Mucosa of rectum (tissue), 2 donors: Measurements from ENCODE around the gene C10orf71.

Experiments
- H3K27ac ChIP-seq, 2 donors: one replicate each; pipeline ENCODE4 v1.7.0; 2013; ENCODE audit warnings: inconsistent platforms in 2 of 2, low read depth in 2 of 2, low read length in 2 of 2
- H3K27me3 ChIP-seq, 2 donors: one replicate each; pipeline ENCODE4 v1.7.0; 2013; ENCODE audit warnings: low read length in 2 of 2; ENCODE audit not compliant: control insufficient read depth in 2 of 2, insufficient read depth in 2 of 2
- H3K36me3 ChIP-seq, 2 donors: one replicate each; pipeline ENCODE4 v1.7.0; 2013; ENCODE audit warnings: low read length in 2 of 2; ENCODE audit not compliant: control insufficient read depth in 2 of 2, insufficient read depth in 2 of 2
- H3K4me1 ChIP-seq, 2 donors: one replicate each; pipeline ENCODE4 v1.7.0; 2013; ENCODE audit warnings: low read length in 2 of 2, mild to moderate bottlenecking in 1 of 2; ENCODE audit not compliant: control insufficient read depth in 2 of 2, insufficient read depth in 2 of 2
- H3K4me3 ChIP-seq, 2 donors: one replicate each; pipeline ENCODE4 v1.7.0; 2013; ENCODE audit warnings: low read length in 2 of 2
- H3K9ac ChIP-seq, 2 donors: one replicate each; pipeline ENCODE4 v1.7.0; 2013; ENCODE audit warnings: low read length in 2 of 2, low read depth in 1 of 2, mild to moderate bottlenecking in 1 of 2
- H3K9me3 ChIP-seq, 2 donors: one replicate each; pipeline ENCODE4 v1.7.0; 2013; ENCODE audit warnings: low read length in 2 of 2; ENCODE audit not compliant: control insufficient read depth in 2 of 2
- donor health status: healthy.
- donor health status: Normal muscosa, but diverticular disease.

C10orf71 gene

DNA sequence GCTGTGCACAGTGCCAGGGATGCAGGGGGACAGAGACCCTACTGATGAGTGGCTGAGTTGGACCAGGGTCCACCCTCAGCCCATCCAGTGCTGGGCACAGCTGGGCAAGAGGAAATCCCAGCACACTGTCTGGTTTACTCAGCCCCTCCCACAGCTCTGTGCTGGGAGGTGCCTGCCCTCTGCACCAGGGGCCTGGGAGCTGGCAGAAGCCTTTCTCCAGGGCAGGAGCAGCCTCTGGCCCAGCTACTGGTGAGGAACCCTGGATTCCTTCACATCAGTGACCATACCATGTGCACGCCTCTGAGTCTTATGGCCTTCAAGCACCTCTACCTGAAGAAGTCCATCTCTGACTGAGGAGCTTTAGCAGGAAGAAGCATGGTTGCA, 25.9 kb upstream of the C10orf71 start:
- peaks cover 0 to 3% of the 10 kb centered on the region in 2 donors for H3K4me1 ChIP-seq
- no peak overlapping the region for H3K4me3 ChIP-seq
- peaks cover 0 to 2% of the 10 kb centered on the region in 2 donors for H3K27me3 ChIP-seq
- H3K9ac ChIP-seq: no peak overlapping the region
- no peak overlapping the region for H3K27ac ChIP-seq
- H3K9me3 ChIP-seq: no peaks in the 10 kb centered on the region
- H3K36me3 ChIP-seq: no peaks in the 10 kb centered on the region

DNA sequence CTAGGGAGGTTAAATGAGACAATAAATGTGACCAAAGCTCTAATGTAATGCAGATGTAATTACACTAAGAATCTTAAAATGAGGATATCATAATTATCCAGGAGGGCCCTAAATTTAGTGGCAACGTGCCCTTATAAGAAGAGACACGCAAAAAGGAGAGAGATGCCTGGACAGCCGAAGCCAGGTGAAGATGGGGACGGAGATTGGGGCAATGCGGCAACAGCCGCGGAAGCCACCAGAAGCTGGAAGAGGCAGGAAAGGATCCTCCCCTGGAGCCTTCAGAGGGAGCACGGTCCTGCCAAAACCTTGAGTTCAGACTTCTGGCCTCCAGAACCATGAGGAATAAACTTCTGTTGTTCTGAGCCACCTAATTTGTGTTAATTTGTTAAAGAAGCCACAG, 25.3 kb upstream of the C10orf71 start:
- Histone ChIP-seq H3K36me3 (no peaks in the 10 kb centered on the region), H3K27me3 (peaks cover 0 to 2% of the 10 kb centered on the region in 2 donors), H3K27ac (no peak overlapping the region), H3K9ac (no peak overlapping the region), H3K4me1 (peaks cover 0 to 3% of the 10 kb centered on the region in 2 donors), H3K9me3 (no peaks in the 10 kb centered on the region), H3K4me3 (no peak overlapping the region)

DNA sequence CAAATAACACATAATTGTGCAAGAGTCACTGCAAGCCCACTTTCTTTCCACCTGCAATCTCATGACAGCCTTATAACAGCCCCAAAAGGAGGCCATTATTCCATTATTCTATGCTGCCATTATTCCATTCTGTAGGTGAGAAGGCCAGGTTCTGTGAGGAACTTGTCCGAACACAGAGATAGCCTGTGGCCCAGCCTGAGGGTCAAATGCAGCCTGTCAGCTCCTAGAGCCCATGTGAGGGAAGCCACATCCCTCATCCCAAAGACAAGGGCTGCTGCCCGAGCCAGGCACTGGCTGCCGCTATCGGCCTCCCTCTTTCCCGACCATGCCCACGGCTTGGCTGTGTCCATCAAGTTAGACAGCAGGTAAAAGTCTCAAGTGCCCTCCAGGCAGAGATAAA, 24.1 kb upstream of the C10orf71 start:
- H3K36me3 ChIP-seq: no peaks in the 10 kb centered on the region
- no peaks in the 10 kb centered on the region for H3K9me3 ChIP-seq
- H3K9ac ChIP-seq: no peak overlapping the region
- H3K4me1 ChIP-seq: peaks cover 0 to 3% of the 10 kb centered on the region in 2 donors
- H3K27me3 ChIP-seq: peaks cover 0 to 2% of the 10 kb centered on the region in 2 donors
- H3K27ac ChIP-seq: no peak overlapping the region
- H3K4me3 ChIP-seq: no peak overlapping the region

DNA sequence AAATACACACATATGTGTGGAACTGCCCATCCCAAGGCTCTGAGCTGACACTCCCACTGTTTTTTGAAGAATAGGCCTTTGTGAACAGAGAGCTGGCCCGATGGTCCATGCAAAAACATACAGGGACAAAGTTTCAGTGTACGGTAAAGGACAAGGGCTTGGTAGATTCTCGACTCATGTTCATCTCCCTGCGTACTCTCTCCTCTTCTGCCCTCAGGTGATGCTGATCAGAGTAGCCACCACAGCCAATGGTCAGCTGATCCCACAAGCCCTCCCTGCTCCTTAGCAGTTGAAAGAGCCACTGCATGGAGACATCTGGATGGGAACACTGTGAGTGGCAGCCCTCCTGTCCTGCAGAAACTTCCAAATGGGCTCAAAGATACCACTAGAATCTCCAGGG, 23.1 kb upstream of the C10orf71 start:
- no peak overlapping the region for H3K9ac ChIP-seq
- H3K4me1 ChIP-seq: peaks cover 0 to 3% of the 10 kb centered on the region in 2 donors
- H3K4me3 ChIP-seq: no peak overlapping the region
- peaks cover 0 to 2% of the 10 kb centered on the region in 2 donors for H3K27me3 ChIP-seq
- H3K27ac ChIP-seq: no peak overlapping the region
- no peaks in the 10 kb centered on the region for H3K36me3 ChIP-seq
- H3K9me3 ChIP-seq: no peaks in the 10 kb centered on the region

DNA sequence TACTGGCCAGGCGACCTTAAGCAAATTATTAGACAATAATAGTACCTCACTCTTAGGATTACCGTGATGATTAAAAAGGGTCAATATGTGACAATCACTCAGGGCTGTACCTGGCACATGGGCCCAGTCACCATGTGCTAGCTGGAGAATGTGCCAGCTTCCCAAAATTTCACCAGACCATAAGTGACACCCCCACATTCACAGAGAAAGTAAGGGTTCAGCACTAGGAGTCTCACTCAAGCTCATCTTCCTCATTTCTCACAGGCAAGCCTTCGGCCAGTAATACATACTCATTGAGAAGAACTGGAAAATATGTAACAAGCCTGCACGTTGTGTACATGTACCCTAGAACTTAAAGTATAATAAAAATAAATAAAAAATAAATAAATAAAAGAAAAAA, 22.4 kb upstream of the C10orf71 start:
- Histone ChIP-seq H3K36me3 (no peaks in the 10 kb centered on the region), H3K27ac (no peak overlapping the region), H3K9ac (no peak overlapping the region), H3K4me3 (no peak overlapping the region), H3K4me1 (peaks cover 0 to 3% of the 10 kb centered on the region in 2 donors), H3K27me3 (peaks cover 0 to 2% of the 10 kb centered on the region in 2 donors), H3K9me3 (no peaks in the 10 kb centered on the region)

DNA sequence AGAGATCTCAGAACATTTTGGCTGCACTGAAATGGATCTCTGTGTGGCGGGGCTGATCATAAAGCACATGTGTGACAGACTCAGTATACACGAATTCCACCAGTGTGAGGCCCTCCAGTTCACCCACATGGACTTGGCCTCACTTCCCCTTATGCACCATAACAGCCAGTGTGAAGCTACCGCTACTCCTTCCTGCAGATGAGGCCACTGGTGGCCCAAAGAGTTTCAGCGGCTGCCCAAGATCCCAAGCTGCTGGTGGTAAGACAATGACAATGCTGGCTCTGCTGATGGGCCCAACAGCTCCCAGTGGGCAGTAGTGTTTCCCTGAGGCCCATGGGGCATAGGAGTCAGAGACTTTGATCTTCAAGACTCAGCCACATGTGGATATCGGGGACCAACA, 21.0 kb upstream of the C10orf71 start:
- Histone ChIP-seq H3K9ac (no peak overlapping the region), H3K4me1 (no peaks in the 10 kb centered on the region), H3K9me3 (no peaks in the 10 kb centered on the region), H3K4me3 (no peak overlapping the region), H3K27ac (no peak overlapping the region), H3K27me3 (peaks cover 0 to 2% of the 10 kb centered on the region in 2 donors), H3K36me3 (no peaks in the 10 kb centered on the region)

DNA sequence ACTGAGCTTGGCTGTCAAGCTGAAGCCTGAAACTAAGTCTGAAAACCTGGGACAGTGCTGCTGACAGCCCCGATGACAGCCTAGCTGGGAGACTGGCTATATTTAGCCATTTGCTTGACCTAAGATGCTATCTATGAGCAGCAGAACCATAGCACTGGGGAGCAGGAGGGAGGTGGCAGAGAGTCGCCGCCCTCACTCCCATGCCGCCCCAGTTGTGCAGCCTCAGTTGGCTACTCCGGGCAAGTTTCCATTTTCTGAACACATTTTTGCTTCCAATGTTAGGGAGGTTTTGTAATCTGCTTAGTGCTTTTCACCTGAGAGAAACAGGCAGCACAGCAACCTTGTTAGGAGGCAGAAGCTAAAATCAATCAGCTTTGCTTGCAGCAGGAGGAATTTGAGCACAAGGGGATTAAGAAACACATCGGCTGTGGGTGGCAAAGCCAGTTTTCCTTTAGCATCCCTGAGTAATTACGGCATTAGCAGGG, 20.4 kb upstream of the C10orf71 start:
- Histone ChIP-seq H3K4me1 (no peaks in the 10 kb centered on the region), H3K27ac (no peak overlapping the region), H3K4me3 (no peak overlapping the region), H3K27me3 (no peaks in the 10 kb centered on the region), H3K9ac (no peak overlapping the region), H3K36me3 (no peaks in the 10 kb centered on the region), H3K9me3 (no peaks in the 10 kb centered on the region)

DNA sequence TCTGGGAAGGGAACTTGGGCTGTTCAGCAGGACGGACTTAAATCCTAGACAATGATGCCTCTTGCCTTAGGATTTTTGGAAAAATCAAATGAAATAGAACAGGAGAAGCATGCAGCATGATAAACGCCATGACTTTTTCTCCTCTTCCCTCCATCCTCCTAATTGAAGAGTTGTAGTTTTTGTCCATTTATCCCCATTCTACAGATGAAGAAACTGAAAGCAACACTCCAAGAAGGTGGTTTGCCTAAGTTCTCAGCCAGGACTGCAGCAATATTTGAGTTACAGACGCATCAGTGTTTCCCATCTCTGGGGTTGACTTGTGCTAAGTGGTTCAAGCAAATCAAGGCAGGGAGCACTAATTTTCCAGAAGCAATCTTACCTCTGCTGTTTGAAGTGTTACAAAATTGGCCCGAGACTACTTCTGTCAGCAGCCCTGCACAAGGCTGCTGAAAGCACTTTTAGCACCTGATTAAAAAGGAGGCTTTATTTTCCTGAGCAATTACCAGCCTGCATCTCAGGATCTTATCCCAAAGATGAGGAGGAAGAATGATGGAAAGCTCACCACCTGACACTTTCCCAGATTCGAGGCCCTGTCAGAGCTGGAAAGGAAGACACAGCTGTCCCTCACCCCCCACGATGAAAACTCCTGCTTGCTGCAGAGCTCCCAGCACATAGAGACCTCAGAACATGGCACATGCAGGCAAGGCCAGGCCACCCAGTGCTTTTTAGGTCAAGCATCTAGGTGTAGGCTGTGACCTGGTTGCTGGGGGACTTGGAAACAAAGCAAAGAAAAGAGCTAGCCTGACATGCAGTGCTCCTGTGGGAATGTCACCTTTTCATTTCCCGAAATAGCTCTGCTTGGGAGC, 19.7 kb upstream of the C10orf71 start:
- H3K9me3 ChIP-seq: no peaks in the 10 kb centered on the region
- H3K4me3 ChIP-seq: no peak overlapping the region
- no peaks in the 10 kb centered on the region for H3K27me3 ChIP-seq
- no peak overlapping the region for H3K9ac ChIP-seq
- no peaks in the 10 kb centered on the region for H3K4me1 ChIP-seq
- H3K36me3 ChIP-seq: no peaks in the 10 kb centered on the region
- no peak overlapping the region for H3K27ac ChIP-seq

DNA sequence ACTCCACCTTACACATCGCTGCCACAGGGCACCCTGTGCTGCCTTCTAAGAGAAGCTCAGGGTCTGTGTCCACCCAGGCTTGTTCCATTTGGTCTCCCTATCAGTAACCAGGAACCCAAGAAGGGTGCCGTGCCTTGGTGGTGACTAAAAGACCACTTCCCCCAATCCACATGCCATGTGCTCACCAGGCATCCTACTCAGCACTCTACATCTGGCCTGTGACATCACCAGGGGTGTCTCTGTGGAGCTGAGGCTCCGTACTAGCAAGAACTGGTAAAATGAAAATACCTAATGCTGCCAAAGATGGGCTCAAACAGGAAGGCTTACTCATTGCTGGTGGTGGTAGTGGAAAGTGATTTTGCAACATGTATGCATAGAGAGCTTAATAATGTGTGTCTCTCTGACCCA, 19.0 kb upstream of the C10orf71 start:
- Histone ChIP-seq H3K9ac (no peak overlapping the region), H3K36me3 (no peaks in the 10 kb centered on the region), H3K4me3 (no peak overlapping the region), H3K27ac (no peak overlapping the region), H3K4me1 (no peaks in the 10 kb centered on the region), H3K27me3 (no peaks in the 10 kb centered on the region), H3K9me3 (no peaks in the 10 kb centered on the region)

DNA sequence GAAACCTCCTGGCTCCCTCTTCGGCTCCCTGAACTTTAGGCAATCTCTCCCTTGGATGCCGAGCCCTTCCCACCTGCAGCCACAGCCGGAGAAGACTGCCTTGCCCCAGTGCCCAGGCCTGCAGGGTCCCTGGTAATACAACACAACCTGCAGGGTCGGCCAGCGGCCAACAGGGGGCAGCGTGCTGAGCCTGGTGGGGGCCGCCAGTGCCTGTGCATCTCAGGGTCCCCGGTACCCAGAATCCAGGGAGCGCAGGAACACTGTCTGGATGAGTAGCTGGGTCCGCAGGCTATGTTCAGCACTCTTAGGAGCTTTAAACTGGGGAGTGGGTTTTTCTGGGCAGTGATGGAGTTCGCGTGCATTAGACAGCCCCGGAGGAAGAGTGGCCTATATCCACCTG, 17.5 kb upstream of the C10orf71 start:
- H3K27me3 ChIP-seq: no peaks in the 10 kb centered on the region
- no peaks in the 10 kb centered on the region for H3K36me3 ChIP-seq
- no peak overlapping the region for H3K9ac ChIP-seq
- H3K27ac ChIP-seq: no peak overlapping the region
- no peaks in the 10 kb centered on the region for H3K9me3 ChIP-seq
- H3K4me1 ChIP-seq: no peaks in the 10 kb centered on the region
- no peak overlapping the region for H3K4me3 ChIP-seq
